LHCN-M2 (cell line): ENCODE data around the gene CKM. TPM values are rescaled to one million over a fixed set of nuclear protein-coding genes. Genes with fewer than 3 reads are reported as not detected.
"Not testable (repeated sequence)": the region's sequence is repeated elsewhere in the genome, so short reads cannot be mapped to it uniquely, and the experiment has no call there.

Experiments
- DNase-seq: peaks from one replicate; pipeline ENCODE4 v3.0.0-alpha.2; 2012; ENCODE audit warnings: low read depth
- total RNA-seq: library from RNA; depleted of rRNA; stranded (reverse); fragments of >200 nt; gene quantifications from 2 replicates; pipeline ENCODE4 v1.2.3, GENCODE V29; 2014

Gene CKM
- total RNA-seq, 1 experiment from 2014 or later, result not detected

DNA sequence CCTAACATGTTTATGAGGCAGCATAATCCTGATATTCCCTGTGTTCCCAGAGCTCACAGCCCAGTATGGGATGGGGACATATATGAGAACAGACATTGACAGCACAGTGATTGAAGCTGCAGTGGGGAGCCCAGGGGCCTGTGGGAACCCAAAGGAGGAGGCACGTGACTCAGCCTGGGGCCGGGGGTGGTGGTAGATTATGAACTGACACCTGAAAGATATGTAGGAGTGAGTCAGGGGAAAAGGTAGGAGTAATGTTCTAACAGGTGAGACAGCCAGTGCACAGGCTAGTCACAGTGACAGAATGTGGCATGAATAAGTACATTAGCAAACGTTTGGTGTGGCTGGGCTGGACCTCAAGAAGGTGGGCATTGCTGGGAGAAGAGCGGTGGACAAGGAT, 29.0 kb downstream of the CKM start:
- DNase-seq, result no peak

- DNase-seq, result no peak
These were observed 30.8 kb downstream of the CKM start for GRCh38 chr19:45291834-45292233.

- no peak for DNase-seq
These were observed 32.2 kb downstream of the CKM start for GRCh38 chr19:45290381-45290931.

DNA sequence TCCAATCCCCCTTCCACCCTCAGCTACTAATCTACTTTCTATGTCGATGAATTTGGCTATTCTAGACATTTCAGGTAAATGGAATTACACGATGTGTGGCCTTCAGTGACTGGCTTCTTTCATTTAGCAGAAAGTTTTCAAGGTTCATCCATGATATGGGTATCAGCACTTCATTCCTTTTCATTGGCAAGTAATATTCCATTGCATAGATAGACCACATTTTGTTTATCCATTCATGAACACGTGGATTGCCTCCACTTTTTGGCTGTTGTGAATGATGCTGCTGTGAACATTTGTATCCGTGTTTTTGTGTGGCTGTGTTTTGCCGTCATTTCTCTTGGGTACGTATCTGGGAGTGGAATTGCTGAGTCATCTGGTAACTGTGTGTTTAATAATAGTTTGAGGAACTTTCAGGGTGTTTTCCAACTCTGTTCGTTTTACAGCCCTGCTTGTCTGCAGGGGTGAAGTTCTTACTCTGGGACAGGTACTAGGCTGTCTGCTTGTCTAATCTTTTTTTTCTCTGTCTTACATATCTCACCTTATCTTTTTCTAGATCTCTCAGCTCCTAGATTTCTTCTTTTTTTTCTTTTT, 39.1 kb downstream of the CKM start:
- DNase-seq, result no peak

DNA sequence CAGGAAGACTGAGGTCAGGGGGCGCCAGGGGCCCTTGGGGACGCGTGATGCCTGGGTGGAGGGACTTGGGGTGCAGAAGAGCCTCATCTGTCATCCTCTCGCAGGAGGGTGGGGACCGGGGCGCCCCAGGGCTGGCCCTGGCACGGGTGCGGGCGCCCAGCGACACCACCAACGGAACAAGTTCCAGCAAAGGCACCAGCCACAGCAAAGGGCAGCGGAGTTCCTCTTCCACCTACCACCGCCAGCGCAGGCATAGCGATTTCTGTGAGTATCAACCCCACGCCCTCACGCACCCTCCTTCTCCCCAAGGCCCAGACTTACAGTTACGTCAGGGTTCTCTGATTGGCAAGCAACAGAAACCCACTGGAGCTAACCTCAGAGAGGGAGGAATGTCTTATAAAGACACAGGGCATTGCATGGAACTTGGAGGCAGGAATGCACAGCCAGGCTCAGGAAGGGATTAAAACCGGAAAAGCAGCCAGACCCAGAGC, 42.2 kb downstream of the CKM start:
- no peak for DNase-seq

DNA sequence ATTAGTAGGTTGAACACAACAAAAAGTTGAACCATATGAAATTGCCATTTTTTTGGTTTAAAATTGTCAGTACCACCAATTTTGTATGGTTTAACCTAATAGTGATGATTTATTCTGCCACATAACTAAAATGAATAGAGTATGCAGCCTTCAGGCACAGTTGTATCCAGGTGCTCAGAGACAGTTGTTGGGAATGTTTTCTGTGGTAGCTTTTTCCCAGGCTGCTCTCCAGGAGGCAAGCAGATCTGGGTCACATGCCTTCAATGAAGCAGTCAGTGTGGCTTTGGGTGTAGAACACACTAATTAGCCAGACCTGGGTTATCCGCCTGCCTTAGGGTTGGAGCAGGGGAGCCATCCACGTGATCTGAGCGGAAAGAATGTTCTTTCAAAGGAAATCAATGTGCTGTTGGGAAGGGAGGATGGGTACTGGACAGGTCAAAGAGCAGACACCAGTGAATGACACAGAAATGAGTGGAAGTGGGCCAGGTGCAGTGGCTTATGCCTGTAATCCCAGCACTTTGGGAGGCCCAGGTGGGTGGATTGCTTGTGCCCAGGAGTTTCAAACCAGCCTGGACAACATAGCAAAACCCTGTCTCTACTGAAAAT, 43.0 kb downstream of the CKM start:
- DNase-seq, result no peak

DNA sequence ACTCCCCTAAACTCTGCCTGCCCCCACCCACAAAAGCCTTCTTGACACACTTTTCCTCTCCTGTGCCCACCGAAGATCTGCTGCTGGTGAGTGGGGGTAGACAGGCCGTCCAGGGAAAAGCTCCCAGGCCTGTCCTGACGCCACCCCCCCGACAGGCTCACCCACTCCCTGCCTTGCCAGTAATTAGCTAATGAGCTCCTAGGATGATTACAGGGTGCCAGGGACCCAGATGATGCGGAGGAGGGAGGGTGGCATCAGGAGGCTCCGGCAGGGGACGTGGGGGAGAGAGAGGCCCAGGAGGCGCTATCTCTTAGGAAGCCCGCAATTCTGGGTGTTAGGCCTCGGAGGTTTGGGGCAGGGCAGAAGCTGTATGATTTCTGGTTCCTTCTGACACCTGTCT, 44.6 kb downstream of the CKM start:
- no peak for DNase-seq

DNA sequence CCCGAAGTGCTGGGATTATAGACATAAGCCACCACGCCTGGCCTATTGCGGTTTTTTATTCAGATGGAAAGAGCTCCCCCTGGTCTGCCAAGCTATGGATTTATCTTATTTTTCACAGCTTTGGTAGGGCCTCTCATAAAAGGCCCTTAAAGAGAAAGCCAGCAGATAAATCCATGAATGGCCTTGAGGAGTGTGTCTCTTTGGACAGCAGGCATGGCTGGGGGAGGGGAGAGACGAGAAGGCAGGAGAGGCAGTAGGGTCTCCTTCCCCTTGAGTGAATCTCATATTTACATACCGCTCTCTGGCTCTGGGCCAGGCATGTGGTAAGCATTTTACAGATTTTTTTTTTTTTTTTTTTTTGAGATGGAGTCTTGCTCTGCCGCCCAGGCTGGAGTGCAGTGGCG, 46.4 kb downstream of the CKM start:
- DNase-seq, result no peak

DNA sequence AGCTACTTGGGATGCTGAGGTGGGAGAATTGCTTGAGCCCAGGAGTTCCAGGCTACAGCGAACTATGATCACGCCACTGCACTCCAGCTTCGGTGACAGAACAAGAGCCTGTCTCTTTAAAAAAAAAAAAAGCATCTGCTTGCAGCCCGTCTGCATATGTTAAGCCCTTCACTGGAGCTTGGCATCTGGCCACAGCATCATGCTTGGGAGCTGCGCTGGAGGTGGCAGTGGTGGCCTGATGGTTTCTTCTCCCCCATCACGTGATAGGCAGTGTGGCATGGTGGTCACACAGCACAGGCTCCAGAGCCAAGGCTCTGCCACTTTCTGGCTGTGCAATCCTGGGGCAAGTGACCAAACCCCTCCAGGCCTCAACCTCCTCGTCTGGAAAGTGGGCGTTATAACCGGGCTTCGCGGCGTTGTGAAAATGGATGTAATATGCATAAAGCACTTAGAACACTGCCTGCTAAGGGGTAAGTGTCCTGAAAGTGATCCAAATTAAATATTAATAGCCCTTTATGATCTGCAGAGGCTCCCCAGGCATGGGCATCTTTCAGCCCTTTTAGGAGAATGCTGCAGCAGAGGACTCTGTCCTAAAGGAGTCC, 47.2 kb downstream of the CKM start:
- DNase-seq, result no peak

DNA sequence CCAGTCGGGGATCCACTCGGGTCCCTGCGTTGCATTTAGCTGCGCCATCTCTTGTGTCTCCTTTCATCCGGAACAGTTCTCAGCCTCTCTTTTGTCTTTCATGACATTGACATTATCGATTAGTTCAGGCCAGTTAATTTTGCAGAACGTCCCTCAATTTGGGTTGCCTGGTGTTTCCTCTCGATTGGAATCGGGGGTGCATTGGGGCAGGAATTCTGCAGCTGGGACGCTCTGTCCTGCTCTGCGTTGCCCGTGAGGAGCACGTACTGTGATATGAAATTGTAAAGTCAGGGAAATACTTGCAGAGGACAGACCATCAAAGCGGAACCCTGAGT, 49.2 kb downstream of the CKM start:
- DNase-seq, result no peak

GRCh38 chr19:45271735-45272108, 51.0 kb downstream of the CKM start:
- no peak for DNase-seq

GRCh38 chr19:45271098-45271734, 51.5 kb downstream of the CKM start:
- DNase-seq, result no peak

DNA sequence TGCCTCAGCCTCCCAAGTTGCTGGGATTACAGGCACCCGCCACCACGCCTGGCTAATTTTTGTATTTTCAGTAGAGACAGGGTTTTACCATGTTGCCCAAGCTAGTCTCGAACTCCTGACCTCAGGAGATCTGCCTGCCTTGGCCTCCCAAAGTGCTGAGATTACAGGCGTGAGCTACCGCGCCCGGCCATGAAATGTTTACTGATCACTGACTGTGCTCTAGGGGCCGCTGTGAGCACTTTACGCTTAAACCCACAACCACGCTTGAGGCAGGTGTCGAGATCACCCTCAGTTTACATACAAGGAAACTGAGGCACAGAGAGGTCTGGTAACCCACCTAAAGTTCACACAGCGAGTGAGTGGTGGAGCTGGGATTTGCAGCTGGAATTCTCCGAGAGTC, 52.7 kb downstream of the CKM start:
- not testable (repeated sequence) for DNase-seq

- no peak for DNase-seq
These were observed 55.4 kb downstream of the CKM start for GRCh38 chr19:45267296-45267695.

- DNase-seq, result no peak
These were observed 57.3 kb downstream of the CKM start for GRCh38 chr19:45265375-45265774.

DNA sequence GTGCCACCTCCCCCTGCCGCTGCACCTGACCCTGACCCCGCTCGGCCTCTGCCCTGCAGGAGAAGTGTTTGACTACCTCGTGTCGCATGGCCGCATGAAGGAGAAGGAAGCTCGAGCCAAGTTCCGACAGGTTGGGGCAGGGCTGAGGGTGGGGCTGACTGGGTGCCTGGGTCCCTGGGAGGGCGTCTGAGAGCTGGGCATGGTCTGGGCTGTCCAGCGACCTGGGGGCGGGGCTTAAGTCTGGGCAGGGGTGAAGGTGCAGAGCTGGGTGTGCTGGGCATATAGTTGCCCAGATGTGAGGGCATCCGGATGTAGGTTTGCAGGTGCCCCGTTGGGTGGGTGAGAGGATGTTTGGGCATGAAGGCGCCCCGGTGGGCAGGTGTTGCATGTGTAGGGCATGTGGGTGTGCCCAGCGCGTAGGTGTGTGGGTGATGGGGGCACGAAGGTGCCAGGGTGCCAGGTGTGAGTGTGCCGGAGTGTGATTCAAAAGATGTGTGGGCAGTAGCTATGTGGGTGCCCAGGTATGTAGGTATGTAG, 57.8 kb downstream of the CKM start:
- no peak for DNase-seq

- no peak for DNase-seq
These were observed 59.7 kb downstream of the CKM start for GRCh38 chr19:45263013-45263412.

- DNase-seq, result no peak
These were observed 60.1 kb downstream of the CKM start for GRCh38 chr19:45262570-45262969.

DNA sequence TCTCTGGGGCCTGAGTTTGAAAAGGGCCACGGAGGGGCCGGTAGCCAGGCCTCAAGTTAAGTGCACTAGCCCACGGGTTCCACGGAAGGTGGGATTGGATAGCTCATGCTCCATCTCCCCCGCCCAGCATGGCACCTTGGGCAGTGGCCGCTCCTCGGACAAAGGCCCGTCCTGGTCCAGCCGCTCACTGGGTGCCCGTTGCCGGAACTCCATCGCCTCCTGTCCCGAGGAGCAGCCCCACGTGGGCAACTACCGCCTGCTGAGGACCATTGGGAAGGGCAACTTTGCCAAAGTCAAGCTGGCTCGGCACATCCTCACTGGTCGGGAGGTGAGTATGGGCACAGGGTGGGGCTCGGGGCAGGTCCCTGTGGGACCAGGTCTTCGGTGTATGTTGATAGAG, 63.8 kb downstream of the CKM start:
- DNase-seq, result no peak

DNA sequence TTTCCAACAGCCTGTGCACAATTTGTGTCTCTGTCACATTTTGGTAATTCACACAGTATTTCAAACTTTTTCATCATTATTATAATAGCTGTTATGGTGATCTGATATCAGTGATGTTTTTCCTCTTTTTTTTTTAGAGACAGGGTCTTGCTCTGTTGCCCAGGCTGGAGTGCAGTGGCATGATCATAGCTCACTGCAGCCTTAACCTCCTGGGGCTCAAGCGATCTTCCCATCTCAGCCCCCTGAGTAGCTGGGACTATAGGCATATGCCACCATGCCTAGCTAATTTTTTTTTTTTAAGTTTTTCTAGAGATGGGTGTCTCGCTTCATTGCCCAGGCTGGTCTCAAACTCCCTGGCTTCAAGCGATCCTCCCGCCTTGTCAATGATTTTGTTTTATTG, 65.8 kb downstream of the CKM start:
- DNase-seq, result no peak
